Stimulated activated memory B cell treated with anti-CD40 and anti-IgM and Interleukin-4, amounts not matched to agents 10 μg/mL and 1 μg/mL and 100 μg/mL, for 72 hours (primary cell): ENCODE measurements around the gene LMO3.

ENCODE experiments used
- ATAC-seq: fragments of 150-1000 bp; cut with Tn5 transposase; 2 replicates; pipeline ENCODE4 v1.10.0; 2021
- H3K27ac Mint-ChIP-seq: one replicate; pipeline ENCODE4 v1.8.0; 2022; ENCODE audit warnings: mild to moderate bottlenecking, mixed read lengths
- H3K27me3 Mint-ChIP-seq: one replicate; pipeline ENCODE4 v1.8.0; 2022; ENCODE audit warnings: mixed read lengths
- H3K36me3 Mint-ChIP-seq: one replicate; pipeline ENCODE4 v1.8.0; 2022; ENCODE audit warnings: mixed read lengths
- H3K4me1 Mint-ChIP-seq: one replicate; pipeline ENCODE4 v1.8.0; 2022; ENCODE audit warnings: mixed read lengths
- H3K4me3 Mint-ChIP-seq: one replicate; pipeline ENCODE4 v1.8.0; 2022; ENCODE audit warnings: mild to moderate bottlenecking, moderate library complexity, mixed read lengths
- H3K9me3 Mint-ChIP-seq: one replicate; pipeline ENCODE4 v1.8.0; 2022; ENCODE audit warnings: mixed read lengths

LMO3 gene

GRCh38 chr12:16605642-16606116, 283 bp downstream of the LMO3 start:
- Mint-ChIP-seq H3K9me3 (no peaks in the 10 kb centered on the region), H3K27ac (no peak overlapping the region), H3K4me3 (no peak overlapping the region), H3K4me1 (peaks cover 5% of the 10 kb centered on the region), H3K36me3 (no peaks in the 10 kb centered on the region), H3K27me3 (peaks cover 50% of the 10 kb centered on the region)
- no peak for ATAC-seq

- H3K27me3 Mint-ChIP-seq, result peaks cover 43% of the 10 kb centered on the region
- H3K27ac Mint-ChIP-seq, result no peak overlapping the region
- ATAC-seq, result no peak
- no peak overlapping the region for H3K4me3 Mint-ChIP-seq
- no peaks in the 10 kb centered on the region for H3K36me3 Mint-ChIP-seq
- peaks cover 5% of the 10 kb centered on the region for H3K4me1 Mint-ChIP-seq
- no peaks in the 10 kb centered on the region for H3K9me3 Mint-ChIP-seq
Measured at GRCh38 chr12:16604596-16605252, 1.2 kb downstream of the LMO3 start.

GRCh38 chr12:16603916-16604575, 1.9 kb downstream of the LMO3 start:
- H3K4me1 Mint-ChIP-seq, result peaks cover 5% of the 10 kb centered on the region
- no peaks in the 10 kb centered on the region for H3K9me3 Mint-ChIP-seq
- no peak for ATAC-seq
- H3K27me3 Mint-ChIP-seq, result peaks cover 36% of the 10 kb centered on the region
- H3K4me3 Mint-ChIP-seq, result no peak overlapping the region
- no peaks in the 10 kb centered on the region for H3K36me3 Mint-ChIP-seq
- H3K27ac Mint-ChIP-seq, result no peak overlapping the region

GRCh38 chr12:16603260-16603915, 2.6 kb downstream of the LMO3 start:
- Mint-ChIP-seq H3K36me3 (no peaks in the 10 kb centered on the region), H3K4me1 (peaks cover 5% of the 10 kb centered on the region), H3K27ac (no peak overlapping the region), H3K9me3 (no peaks in the 10 kb centered on the region), H3K27me3 (peaks cover 30% of the 10 kb centered on the region), H3K4me3 (no peak overlapping the region)
- ATAC-seq, result no peak

- Mint-ChIP-seq H3K4me1 (peaks cover 5% of the 10 kb centered on the region), H3K36me3 (no peaks in the 10 kb centered on the region), H3K4me3 (no peak overlapping the region), H3K27me3 (peaks cover 21% of the 10 kb centered on the region), H3K27ac (no peak overlapping the region), H3K9me3 (no peaks in the 10 kb centered on the region)
- no peak for ATAC-seq
Measured at GRCh38 chr12:16602412-16602811, 3.5 kb downstream of the LMO3 start.

DNA sequence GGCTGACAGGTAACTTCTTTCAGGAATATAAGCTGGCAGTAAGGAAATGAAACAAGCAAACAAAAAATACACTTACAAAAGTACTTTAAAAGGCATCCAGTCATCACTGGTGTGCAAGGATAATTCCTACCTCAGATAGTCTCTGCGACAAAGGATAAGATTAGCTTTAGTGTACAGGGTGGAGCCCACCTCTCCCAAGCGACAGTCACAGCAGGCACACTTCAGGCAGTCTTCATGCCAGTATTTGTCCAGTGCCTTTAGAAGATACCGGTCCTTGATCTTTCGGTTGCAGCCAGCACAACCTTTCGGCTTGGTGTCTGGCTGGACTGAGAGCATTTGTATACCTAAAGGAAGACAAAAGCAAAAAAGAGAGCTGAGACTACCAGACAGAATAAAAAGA, 5.4 kb downstream of the LMO3 start:
- H3K27me3 Mint-ChIP-seq, result peaks cover 3% of the 10 kb centered on the region
- H3K36me3 Mint-ChIP-seq, result no peaks in the 10 kb centered on the region
- no peak for ATAC-seq
- H3K9me3 Mint-ChIP-seq, result no peaks in the 10 kb centered on the region
- H3K27ac Mint-ChIP-seq, result no peak overlapping the region
- H3K4me3 Mint-ChIP-seq, result no peak overlapping the region
- H3K4me1 Mint-ChIP-seq, result peaks cover under 1% of the 10 kb centered on the region

DNA sequence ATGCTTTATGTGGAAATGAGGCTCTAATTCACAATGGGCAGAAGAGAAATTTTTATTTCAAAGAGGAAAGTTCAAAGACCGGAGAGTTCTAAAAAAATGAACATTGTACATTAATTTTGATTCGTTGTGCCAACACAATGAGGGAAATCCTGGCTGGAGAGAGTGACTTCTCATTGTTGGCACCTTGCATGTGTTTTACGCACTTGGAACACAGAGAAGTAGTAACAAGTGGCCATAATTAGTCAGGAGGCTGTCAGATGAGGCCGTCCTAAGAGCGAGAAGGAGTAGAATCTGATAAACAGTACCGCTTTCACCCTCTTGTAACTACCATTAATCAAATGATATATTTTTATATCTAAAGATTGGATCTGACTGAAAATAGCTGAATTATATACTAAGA, 6.9 kb downstream of the LMO3 start:
- no peaks in the 10 kb centered on the region for H3K4me1 Mint-ChIP-seq
- H3K27ac Mint-ChIP-seq, result no peak overlapping the region

GRCh38 chr12:16594797-16595196, 11.2 kb downstream of the LMO3 start:
- H3K9me3 Mint-ChIP-seq, result no peaks in the 10 kb centered on the region

More for the DNA sequence above, 6.9 kb downstream of the LMO3 start:
- H3K36me3 Mint-ChIP-seq, result no peaks in the 10 kb centered on the region
- H3K27me3 Mint-ChIP-seq, result no peaks in the 10 kb centered on the region
- no peak overlapping the region for H3K4me3 Mint-ChIP-seq
- no peak for ATAC-seq
- H3K9me3 Mint-ChIP-seq, result no peaks in the 10 kb centered on the region

GRCh38 chr12:16593546-16593945, 12.4 kb downstream of the LMO3 start:
- Mint-ChIP-seq H3K27me3 (no peaks in the 10 kb centered on the region), H3K4me1 (no peaks in the 10 kb centered on the region), H3K27ac (no peak overlapping the region), H3K9me3 (no peaks in the 10 kb centered on the region), H3K4me3 (no peak overlapping the region), H3K36me3 (no peaks in the 10 kb centered on the region)
- no peak for ATAC-seq

More at GRCh38 chr12:16594797-16595196, 11.2 kb downstream of the LMO3 start:
- no peaks in the 10 kb centered on the region for H3K36me3 Mint-ChIP-seq
- no peaks in the 10 kb centered on the region for H3K4me1 Mint-ChIP-seq
- no peak overlapping the region for H3K27ac Mint-ChIP-seq
- no peak overlapping the region for H3K4me3 Mint-ChIP-seq
- ATAC-seq, result no peak
- H3K27me3 Mint-ChIP-seq, result no peaks in the 10 kb centered on the region

DNA sequence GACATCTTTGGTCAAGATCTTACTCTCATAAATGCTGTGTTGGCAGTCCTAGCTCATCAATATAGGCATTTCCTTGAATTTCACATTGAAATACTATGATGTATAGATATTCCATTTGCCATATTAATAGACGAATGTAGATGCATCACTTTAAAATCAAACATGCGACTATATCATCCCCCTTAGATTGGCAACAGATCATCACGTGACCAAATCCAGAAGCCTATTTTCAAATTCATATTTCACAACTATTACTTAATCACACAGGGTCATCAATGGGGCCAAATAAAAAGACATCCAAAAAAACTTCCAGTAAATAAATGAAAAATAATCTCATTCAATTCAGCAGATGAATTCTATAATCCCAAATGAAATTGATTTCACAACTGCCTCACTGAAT, 15.3 kb downstream of the LMO3 start:
- H3K4me1 Mint-ChIP-seq, result no peaks in the 10 kb centered on the region
- H3K27ac Mint-ChIP-seq, result no peak overlapping the region
- H3K27me3 Mint-ChIP-seq, result no peaks in the 10 kb centered on the region
- H3K4me3 Mint-ChIP-seq, result no peak overlapping the region
- no peaks in the 10 kb centered on the region for H3K9me3 Mint-ChIP-seq
- H3K36me3 Mint-ChIP-seq, result no peaks in the 10 kb centered on the region
- no peak for ATAC-seq

DNA sequence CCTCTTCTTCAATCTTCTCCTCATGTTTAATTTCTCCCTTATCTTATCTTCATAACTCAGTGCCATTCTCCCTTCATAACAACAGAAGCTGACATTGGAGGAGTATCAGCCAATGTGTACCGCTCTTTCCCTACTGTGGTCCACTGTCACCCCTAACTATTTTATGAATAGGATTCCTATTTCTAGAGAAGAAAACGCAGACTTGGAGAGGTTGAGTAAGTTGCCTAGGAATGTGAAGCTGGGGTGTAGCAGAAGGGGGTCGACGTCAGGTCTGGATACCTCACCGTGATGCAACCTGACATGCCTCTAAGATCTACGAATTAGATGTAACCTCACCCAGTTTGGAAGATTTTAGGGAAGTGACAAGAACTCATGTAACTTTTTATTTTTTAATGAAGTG, 17.1 kb downstream of the LMO3 start:
- Mint-ChIP-seq H3K9me3 (no peaks in the 10 kb centered on the region), H3K27me3 (no peaks in the 10 kb centered on the region), H3K4me3 (no peak overlapping the region), H3K36me3 (no peaks in the 10 kb centered on the region), H3K27ac (no peak overlapping the region), H3K4me1 (no peaks in the 10 kb centered on the region)
- no peak for ATAC-seq

DNA sequence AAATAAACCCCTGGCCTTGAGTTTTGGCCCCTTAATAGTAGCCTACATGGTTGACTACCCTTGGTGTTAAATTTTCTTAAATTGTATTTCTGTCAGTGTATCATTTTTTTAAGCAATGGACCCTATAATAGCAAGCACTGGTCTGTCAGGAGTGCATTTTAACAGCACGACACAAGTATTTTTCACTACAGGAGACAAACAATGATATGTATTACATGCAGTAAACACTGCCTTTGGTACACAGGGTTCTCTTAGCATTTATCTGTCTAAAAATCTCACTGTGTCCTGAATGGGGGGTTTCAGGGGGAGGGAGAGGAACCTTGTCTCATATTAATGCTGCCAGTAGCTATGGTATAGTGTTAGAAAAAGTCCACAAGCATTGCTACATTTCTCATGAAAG, 18.4 kb downstream of the LMO3 start:
- H3K4me3 Mint-ChIP-seq, result no peak overlapping the region
- H3K27ac Mint-ChIP-seq, result no peak overlapping the region
- no peaks in the 10 kb centered on the region for H3K36me3 Mint-ChIP-seq
- no peaks in the 10 kb centered on the region for H3K27me3 Mint-ChIP-seq
- H3K4me1 Mint-ChIP-seq, result no peaks in the 10 kb centered on the region
- no peak for ATAC-seq
- H3K9me3 Mint-ChIP-seq, result peaks cover 8% of the 10 kb centered on the region

DNA sequence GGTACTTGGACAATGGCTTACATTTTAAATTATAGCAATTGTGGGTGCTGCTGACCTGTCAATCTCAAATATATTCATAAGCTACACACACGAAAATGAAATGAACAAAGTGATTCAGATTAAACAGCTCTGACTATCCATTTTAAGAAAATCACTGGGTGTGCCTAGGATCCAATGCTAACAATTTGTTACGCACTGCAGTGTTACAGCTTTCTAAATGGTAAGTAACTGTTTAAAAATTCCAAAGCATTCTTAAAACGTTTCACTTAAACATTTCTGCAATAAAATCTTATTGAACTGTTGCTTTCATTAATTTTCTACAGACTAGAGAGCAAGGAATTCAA, 18.9 kb downstream of the LMO3 start:
- no peaks in the 10 kb centered on the region for H3K27me3 Mint-ChIP-seq
- ATAC-seq, result no peak

DNA sequence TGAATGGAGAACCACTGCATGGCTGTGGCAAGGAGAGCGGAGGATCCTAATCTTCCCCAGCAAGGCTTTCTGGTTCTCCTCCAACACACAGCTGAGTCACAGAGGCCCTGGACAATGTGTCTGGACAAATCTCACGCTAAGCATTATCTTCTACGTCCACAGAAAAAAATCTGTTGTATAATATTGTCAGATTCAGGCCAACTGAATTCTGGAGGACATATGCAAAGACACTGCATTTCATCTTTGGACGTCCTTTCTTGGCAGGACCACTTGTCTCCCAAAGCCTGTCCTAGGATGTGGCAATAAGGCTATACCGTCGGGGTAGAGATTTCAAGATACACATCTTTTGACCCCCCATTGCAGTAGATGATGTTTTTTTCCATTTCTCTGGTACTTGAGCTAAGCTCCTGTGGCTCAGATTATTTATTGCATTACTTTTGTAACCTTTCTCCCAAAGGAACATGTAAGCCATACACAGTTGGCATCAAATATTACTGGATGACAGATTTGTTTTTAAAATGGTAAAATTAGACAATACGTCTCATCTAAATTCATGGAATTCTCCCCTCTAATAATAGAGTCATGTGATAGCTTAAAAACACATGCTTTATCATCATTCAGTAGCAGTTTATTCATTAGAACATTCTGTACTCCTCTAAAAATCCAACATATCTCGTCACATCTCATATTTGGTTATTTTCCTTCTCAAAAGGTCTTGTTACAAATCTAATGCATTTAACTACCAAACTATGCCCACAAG, 19.4 kb downstream of the LMO3 start:
- H3K27ac Mint-ChIP-seq, result no peak overlapping the region
- no peak for ATAC-seq

More for the DNA sequence above, 18.9 kb downstream of the LMO3 start:
- no peak overlapping the region for H3K4me3 Mint-ChIP-seq
- H3K27ac Mint-ChIP-seq, result no peak overlapping the region
- H3K36me3 Mint-ChIP-seq, result no peaks in the 10 kb centered on the region
- no peaks in the 10 kb centered on the region for H3K4me1 Mint-ChIP-seq
- H3K9me3 Mint-ChIP-seq, result peaks cover 8% of the 10 kb centered on the region

GRCh38 chr12:16585781-16586180, 20.2 kb downstream of the LMO3 start:
- Mint-ChIP-seq H3K9me3 (peaks cover 8% of the 10 kb centered on the region), H3K27ac (no peak overlapping the region), H3K27me3 (no peaks in the 10 kb centered on the region), H3K36me3 (no peaks in the 10 kb centered on the region), H3K4me3 (no peak overlapping the region), H3K4me1 (no peaks in the 10 kb centered on the region)
- no peak for ATAC-seq

More for the DNA sequence above, 19.4 kb downstream of the LMO3 start:
- no peak overlapping the region for H3K4me3 Mint-ChIP-seq
- H3K9me3 Mint-ChIP-seq, result peaks cover 8% of the 10 kb centered on the region
- H3K36me3 Mint-ChIP-seq, result no peaks in the 10 kb centered on the region
- H3K4me1 Mint-ChIP-seq, result no peaks in the 10 kb centered on the region
- no peaks in the 10 kb centered on the region for H3K27me3 Mint-ChIP-seq
